Stimulated activated CD8-positive, alpha-beta memory T cell treated with anti-CD3 and anti-CD28 coated beads, Interleukin-4, amount 100 ng/mL, for 24 hours (primary cell): Measurements from ENCODE around the gene HAUS5.

Experiments used
- DNase-seq: peaks from one replicate; pipeline ENCODE4 v3.0.0-alpha.2; 2020; ENCODE audit warnings: low read depth

HAUS5 gene

DNA sequence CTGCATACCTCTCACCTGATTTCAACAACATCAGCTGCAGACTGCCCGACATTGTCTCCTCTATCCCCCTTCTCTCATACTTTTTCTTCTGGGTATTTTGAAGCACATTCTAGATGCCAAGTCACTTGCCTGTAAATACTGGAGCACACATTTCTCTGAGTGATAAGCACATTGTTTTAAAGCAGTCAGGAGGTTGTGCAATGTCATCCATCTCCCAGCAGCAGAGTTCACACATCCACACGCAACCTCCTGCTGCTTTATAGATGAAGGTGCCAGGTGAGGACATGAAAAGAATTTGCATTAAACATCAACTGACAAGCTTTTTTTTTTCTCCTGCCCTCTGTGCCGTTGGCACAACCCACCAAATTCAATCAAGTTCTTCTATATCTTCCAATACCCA, 59.3 kb downstream of the HAUS5 start:
- DNase-seq: no peak

DNA sequence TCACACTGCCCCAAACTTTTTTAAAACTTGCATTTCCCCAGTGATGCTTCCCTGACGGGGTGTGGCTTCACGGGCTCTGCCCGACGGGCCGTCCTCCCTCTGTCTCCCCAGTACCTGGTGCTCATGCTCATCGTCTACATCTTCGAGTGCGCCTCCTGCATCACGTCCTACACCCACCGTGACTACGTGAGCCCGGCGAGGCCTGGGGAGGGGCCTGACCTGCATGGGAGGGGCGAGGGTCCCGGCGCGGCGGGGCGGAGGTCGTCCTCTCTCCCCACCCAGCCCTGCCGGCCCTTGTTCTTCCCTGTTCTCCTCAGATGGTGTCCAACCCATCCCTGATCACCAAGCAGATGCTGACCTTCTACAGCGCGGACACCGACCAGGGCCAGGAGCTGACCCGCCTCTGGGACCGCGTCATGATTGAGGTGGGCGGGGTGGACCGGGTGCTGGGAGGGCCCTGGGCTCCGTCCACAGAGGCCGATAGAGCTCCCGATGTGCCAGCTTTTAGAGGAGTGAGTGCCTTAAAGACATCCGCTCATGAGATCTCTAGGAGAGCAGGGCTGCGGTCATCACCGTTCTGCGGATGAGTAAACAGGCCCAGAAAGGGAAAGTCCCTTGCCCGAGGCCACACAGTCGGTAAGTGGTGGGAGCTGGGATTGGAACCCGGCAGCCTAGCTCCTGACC, 60.7 kb downstream of the HAUS5 start:
- peak; percentile 25 for DNase-seq
